ENCODE measurements around the gene UXT. TPM values are rescaled to one million over a fixed set of nuclear protein-coding genes. Genes with fewer than 3 reads are reported as not detected.

UXT gene
- total and polyA plus RNA-seq, 2 of the 13 experiments (the other 11 are each of a cell fraction or from before 2014, with no cell fraction given): 107 to 123 TPM

DNA sequence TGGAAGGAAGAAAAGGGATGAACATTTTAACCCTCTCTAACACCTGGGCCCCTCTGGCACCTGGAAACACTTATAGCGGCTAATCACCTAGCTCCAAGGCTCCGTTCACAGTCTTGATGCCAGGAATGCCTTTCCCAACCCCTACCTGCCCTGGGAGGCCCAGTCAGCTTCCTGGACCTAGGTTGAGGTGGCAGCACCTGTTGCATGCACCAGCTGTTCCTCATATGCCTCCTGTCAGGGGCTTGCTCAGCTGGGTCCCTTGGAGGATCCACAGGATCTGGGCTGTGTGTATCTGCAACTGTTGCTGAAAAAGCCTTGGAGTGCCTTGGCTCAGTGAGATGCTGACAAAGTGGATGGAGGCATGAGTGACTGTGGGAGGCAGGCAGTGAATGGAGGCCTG, 33.6 kb downstream of the UXT start:
- H3K9ac ChIP-seq (ENCODE audit: insufficient read depth, low read depth, low read length): no peak overlapping the region
- in situ Hi-C loops (cut with HindIII; ENCODE audit: extremely low pct_ligation_motif_present, low pct_unique_long_range_greater_than_20kb): no loop called here
- no CpG with 5 or more reads among the region's 2 CpGs for WGBS (ENCODE audit: low lambda C conversion rate)
- H3K79me2 ChIP-seq (ENCODE audit: insufficient read depth, low read length): no peaks in the 10 kb centered on the region
- CTCF ChIA-PET (ENCODE audit: low intra/inter-chr PET ratio, low total read pairs): no interaction called here
- no peak for ATAC-seq
- DNase-seq (ENCODE audit: low spot score): no peak
- no peak overlapping the region for H3K27ac ChIP-seq (ENCODE audit: extremely low read length, insufficient read depth, low read length)
- FAIRE-seq: no peak
- H3K4me3 ChIP-seq (replicated peaks in 1 of 3; ENCODE audit: insufficient read depth in 1 of 3, low read depth in 2 of 3, low read length in 3 of 3): no peak overlapping the region
- no peak overlapping the region for H3K4me2 ChIP-seq (ENCODE audit: low read depth, low read length)
- intact Hi-C loops (cut with micrococcal nuclease; ENCODE audit: unreplicated experiment): no loop called here
- H4K20me1 ChIP-seq (ENCODE audit: insufficient read depth, low read length): no peaks in the 10 kb centered on the region
- no peaks in the 10 kb centered on the region for H3K9me3 ChIP-seq (ENCODE audit: low read length)
- H2AFZ ChIP-seq (ENCODE audit: low read length): no peak overlapping the region
- H3K4me1 ChIP-seq (ENCODE audit: insufficient read depth, low read length): no peaks in the 10 kb centered on the region
- no TSS peak for BruUV-seq (replicated peaks)
- POLR2A ChIA-PET: no interaction called here
- peaks cover 0 to 13% of the 10 kb centered on the region in 2 experiments; a peak in 1 of 5 replicates for H3K27me3 ChIP-seq (ENCODE audit: control insufficient read depth in 1 of 2, insufficient read depth in 2 of 2, low read length in 2 of 2)
- no peaks in the 10 kb centered on the region for H3K36me3 ChIP-seq (replicated peaks in 1 of 2; ENCODE audit: control insufficient read depth in 1 of 2, insufficient read depth in 2 of 2, low read length in 2 of 2)
- no peak for TF ChIP-seq AGO1 (IDR thresholded peaks at IDR 0.05; ENCODE audit: low read depth, low read length, poor library complexity, severe bottlenecking)
- no peak for TF ChIP-seq ZNF816 (CRISPR knock-in tag; IDR thresholded peaks at IDR 0.05; ENCODE audit: borderline replicate concordance)
- TF ChIP-seq ZNF570 (CRISPR knock-in tag; IDR thresholded peaks at IDR 0.05; ENCODE audit: borderline replicate concordance): no peak
- TF ChIP-seq DNMT3B (CRISPR knock-in tag; conservative IDR thresholded peaks at IDR 0.05): no peak
- no peak for TF ChIP-seq PCBP1 (IDR thresholded peaks at IDR 0.05; ENCODE audit: borderline replicate concordance, low read depth, low read length)
- no peak for TF ChIP-seq ZFP62 (CRISPR knock-in tag; IDR thresholded peaks at IDR 0.05)
- TF ChIP-seq ZNF264 (CRISPR knock-in tag; IDR thresholded peaks at IDR 0.05): no peak
- no peak for TF ChIP-seq FOSL2 (CRISPR knock-in tag; IDR thresholded peaks at IDR 0.05)
- TF ChIP-seq, protein P1, sequence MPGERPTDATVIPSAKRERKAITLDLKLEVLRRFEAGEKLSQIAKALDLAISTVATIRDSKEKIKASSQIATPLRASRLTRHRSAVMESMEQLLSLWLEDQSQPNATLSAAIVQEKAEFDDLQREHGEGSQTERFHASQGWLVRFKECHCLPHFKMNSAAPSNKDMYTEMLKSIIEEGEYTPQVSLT (CRISPR knock-in tag; IDR thresholded peaks at IDR 0.05; ENCODE audit: borderline replicate concordance, low read depth): no peak
- no peak for TF ChIP-seq GABPA (IDR thresholded peaks at IDR 0.05; ENCODE audit: low read depth, low read length)
- no peak for TF ChIP-seq GABPA (CRISPR knock-in tag; IDR thresholded peaks at IDR 0.05; ENCODE audit: low read depth)
- TF ChIP-seq BHLHE40 (IDR thresholded peaks at IDR 0.05; ENCODE audit: low read length): no peak
- TF ChIP-seq ZNF143 (CRISPR knock-in tag; IDR thresholded peaks at IDR 0.05): no peak
- no peak for TF ChIP-seq RARA (CRISPR knock-in tag; IDR thresholded peaks at IDR 0.05)
- TF ChIP-seq ZSCAN9 (CRISPR knock-in tag; IDR thresholded peaks at IDR 0.05; ENCODE audit: borderline replicate concordance): no peak
- TF ChIP-seq, protein P2, sequence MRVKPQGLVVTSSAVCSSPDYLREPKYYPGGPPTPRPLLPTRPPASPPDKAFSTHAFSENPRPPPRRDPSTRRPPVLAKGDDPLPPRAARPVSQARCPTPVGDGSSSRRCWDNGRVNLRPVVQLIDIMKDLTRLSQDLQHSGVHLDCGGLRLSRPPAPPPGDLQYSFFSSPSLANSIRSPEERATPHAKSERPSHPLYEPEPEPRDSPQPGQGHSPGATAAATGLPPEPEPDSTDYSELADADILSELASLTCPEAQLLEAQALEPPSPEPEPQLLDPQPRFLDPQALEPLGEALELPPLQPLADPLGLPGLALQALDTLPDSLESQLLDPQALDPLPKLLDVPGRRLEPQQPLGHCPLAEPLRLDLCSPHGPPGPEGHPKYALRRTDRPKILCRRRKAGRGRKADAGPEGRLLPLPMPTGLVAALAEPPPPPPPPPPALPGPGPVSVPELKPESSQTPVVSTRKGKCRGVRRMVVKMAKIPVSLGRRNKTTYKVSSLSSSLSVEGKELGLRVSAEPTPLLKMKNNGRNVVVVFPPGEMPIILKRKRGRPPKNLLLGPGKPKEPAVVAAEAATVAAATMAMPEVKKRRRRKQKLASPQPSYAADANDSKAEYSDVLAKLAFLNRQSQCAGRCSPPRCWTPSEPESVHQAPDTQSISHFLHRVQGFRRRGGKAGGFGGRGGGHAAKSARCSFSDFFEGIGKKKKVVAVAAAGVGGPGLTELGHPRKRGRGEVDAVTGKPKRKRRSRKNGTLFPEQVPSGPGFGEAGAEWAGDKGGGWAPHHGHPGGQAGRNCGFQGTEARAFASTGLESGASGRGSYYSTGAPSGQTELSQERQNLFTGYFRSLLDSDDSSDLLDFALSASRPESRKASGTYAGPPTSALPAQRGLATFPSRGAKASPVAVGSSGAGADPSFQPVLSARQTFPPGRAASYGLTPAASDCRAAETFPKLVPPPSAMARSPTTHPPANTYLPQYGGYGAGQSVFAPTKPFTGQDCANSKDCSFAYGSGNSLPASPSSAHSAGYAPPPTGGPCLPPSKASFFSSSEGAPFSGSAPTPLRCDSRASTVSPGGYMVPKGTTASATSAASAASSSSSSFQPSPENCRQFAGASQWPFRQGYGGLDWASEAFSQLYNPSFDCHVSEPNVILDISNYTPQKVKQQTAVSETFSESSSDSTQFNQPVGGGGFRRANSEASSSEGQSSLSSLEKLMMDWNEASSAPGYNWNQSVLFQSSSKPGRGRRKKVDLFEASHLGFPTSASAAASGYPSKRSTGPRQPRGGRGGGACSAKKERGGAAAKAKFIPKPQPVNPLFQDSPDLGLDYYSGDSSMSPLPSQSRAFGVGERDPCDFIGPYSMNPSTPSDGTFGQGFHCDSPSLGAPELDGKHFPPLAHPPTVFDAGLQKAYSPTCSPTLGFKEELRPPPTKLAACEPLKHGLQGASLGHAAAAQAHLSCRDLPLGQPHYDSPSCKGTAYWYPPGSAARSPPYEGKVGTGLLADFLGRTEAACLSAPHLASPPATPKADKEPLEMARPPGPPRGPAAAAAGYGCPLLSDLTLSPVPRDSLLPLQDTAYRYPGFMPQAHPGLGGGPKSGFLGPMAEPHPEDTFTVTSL (CRISPR knock-in tag; IDR thresholded peaks at IDR 0.05; ENCODE audit: borderline replicate concordance): no peak
- no peak for TF ChIP-seq ZNF552 (CRISPR knock-in tag; IDR thresholded peaks at IDR 0.05; ENCODE audit: borderline replicate concordance)
- TF ChIP-seq, protein P3, sequence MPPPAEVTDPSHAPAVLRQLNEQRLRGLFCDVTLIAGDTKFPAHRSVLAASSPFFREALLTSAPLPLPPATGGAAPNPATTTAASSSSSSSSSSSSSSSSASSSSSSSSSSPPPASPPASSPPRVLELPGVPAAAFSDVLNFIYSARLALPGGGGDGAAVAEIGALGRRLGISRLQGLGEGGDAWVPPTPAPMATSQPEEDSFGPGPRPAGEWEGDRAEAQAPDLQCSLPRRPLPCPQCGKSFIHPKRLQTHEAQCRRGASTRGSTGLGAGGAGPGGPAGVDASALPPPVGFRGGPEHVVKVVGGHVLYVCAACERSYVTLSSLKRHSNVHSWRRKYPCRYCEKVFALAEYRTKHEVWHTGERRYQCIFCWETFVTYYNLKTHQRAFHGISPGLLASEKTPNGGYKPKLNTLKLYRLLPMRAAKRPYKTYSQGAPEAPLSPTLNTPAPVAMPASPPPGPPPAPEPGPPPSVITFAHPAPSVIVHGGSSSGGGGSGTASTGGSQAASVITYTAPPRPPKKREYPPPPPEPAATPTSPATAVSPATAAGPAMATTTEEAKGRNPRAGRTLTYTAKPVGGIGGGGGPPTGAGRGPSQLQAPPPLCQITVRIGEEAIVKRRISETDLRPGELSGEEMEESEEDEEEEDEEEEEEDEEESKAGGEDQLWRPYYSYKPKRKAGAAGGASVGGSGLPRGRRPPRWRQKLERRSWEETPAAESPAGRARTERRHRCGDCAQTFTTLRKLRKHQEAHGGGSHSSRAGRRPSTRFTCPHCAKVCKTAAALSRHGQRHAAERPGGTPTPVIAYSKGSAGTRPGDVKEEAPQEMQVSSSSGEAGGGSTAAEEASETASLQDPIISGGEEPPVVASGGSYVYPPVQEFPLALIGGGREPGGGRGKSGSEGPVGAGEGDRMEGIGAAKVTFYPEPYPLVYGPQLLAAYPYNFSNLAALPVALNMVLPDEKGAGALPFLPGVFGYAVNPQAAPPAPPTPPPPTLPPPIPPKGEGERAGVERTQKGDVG (CRISPR knock-in tag; IDR thresholded peaks at IDR 0.05; ENCODE audit: borderline replicate concordance): no peak
